WTC11 (cell line): ENCODE results near the gene P3H3. TPM values are rescaled to one million over a fixed set of nuclear protein-coding genes. Genes with fewer than 3 reads are reported as not detected.

Experiments
- ATAC-seq: fragments of 200-7000 bp; cut with Tn5 transposase; 2 replicates; pipeline ENCODE4 v1.10.0; 2021; ENCODE audit warnings: mild to moderate bottlenecking, moderate library complexity
- CTCF ChIA-PET: fragments of 300-600 bp; sonication (Branson Sonifier 250); formaldehyde crosslinking; loops from one replicate; lab custom pipeline; 2021; ENCODE audit warnings: antibody characterized with exemption; lab: Charles Lee
- POLR2A ChIA-PET: fragments of 350-600 bp; sonication (Branson Sonifier 250); formaldehyde crosslinking; loops from one replicate; lab custom pipeline; 2021; ENCODE audit warnings: antibody characterized with exemption; lab: Charles Lee
- DNase-seq: peaks from one replicate; pipeline ENCODE4 v3.0.0; 2021; ENCODE audit warnings: low spot score
- H3K27ac Mint-ChIP-seq: 2 replicates; pipeline ENCODE4 v1.8.0; 2021; ENCODE audit warnings: mixed read lengths
- H3K27me3 Mint-ChIP-seq: 2 replicates; pipeline ENCODE4 v1.8.0; 2021; ENCODE audit warnings: low read depth, mild to moderate bottlenecking, moderate library complexity, mixed read lengths
- H3K36me3 Mint-ChIP-seq: 2 replicates; pipeline ENCODE4 v1.8.0; 2021; ENCODE audit warnings: mixed read lengths
- H3K4me1 Mint-ChIP-seq: 2 replicates; pipeline ENCODE4 v1.8.0; 2022; ENCODE audit warnings: mixed read lengths
- H3K4me3 Mint-ChIP-seq: 2 replicates; pipeline ENCODE4 v1.8.0; 2021; ENCODE audit warnings: mild to moderate bottlenecking, moderate library complexity, mixed read lengths
- H3K9me3 Mint-ChIP-seq: 2 replicates; pipeline ENCODE4 v1.8.0; 2021; ENCODE audit warnings: mixed read lengths
- ATF1 ChIP-seq: sonication (generic); formaldehyde crosslinking; IDR thresholded peaks from 2 replicates; pipeline ENCODE4 v1.8.1; 2023; ENCODE audit warnings: mild to moderate bottlenecking, moderate library complexity, missing genetic modification reagents
- CBFB ChIP-seq: sonication (generic); formaldehyde crosslinking; IDR thresholded peaks from 2 replicates; pipeline ENCODE4 v1.8.1; 2022; ENCODE audit warnings: mild to moderate bottlenecking, low read depth, missing genetic modification reagents
- FOXJ3 ChIP-seq: sonication (generic); formaldehyde crosslinking; IDR thresholded peaks from 2 replicates; pipeline ENCODE4 v1.9.0; 2021; ENCODE audit warnings: missing genetic modification reagents, mild to moderate bottlenecking, borderline replicate concordance
- FOXK1 ChIP-seq: sonication (generic); formaldehyde crosslinking; IDR thresholded peaks from 2 replicates; pipeline ENCODE4 v1.8.0; 2022; ENCODE audit warnings: mild to moderate bottlenecking, moderate library complexity, missing genetic modification reagents
- GABPB1 ChIP-seq: sonication (generic); formaldehyde crosslinking; IDR thresholded peaks from 2 replicates; pipeline ENCODE4 v1.8.1; 2023; ENCODE audit warnings: mild to moderate bottlenecking, missing genetic modification reagents
- IRF2 ChIP-seq: sonication (generic); formaldehyde crosslinking; IDR thresholded peaks from 2 replicates; pipeline ENCODE4 v1.8.0; 2022; ENCODE audit warnings: low read depth, missing genetic modification reagents, borderline replicate concordance
- KAT7 ChIP-seq: sonication (generic); formaldehyde crosslinking; IDR thresholded peaks from 2 replicates; pipeline ENCODE4 v1.8.1; 2023; ENCODE audit warnings: missing genetic modification reagents, mild to moderate bottlenecking, borderline replicate concordance
- MXD4 ChIP-seq: fragments of 250-450 bp; sonication (Bioruptor Pico); IDR thresholded peaks from 2 replicates; pipeline ENCODE4 v1.8.0; 2021; ENCODE audit warnings: mild to moderate bottlenecking, moderate library complexity, borderline replicate concordance
- NFE2L1 ChIP-seq: sonication (generic); formaldehyde crosslinking; IDR thresholded peaks from 2 replicates; pipeline ENCODE4 v1.8.1; 2023; ENCODE audit warnings: missing genetic modification reagents
- NR1H2 ChIP-seq: sonication (generic); formaldehyde crosslinking; IDR thresholded peaks from 2 replicates; pipeline ENCODE4 v1.9.0; 2021; ENCODE audit warnings: mild to moderate bottlenecking, moderate library complexity, missing genetic modification reagents
- OVOL2 ChIP-seq: fragments of 250-450 bp; sonication (Bioruptor Pico); IDR thresholded peaks from 2 replicates; pipeline ENCODE4 v1.9.0; 2021; ENCODE audit warnings: mild to moderate bottlenecking, borderline replicate concordance
- SMAD3 ChIP-seq: sonication (generic); formaldehyde crosslinking; IDR thresholded peaks from 2 replicates; pipeline ENCODE4 v1.8.0; 2022; ENCODE audit warnings: missing genetic modification reagents, mild to moderate bottlenecking, borderline replicate concordance
- SP1 ChIP-seq: sonication (generic); formaldehyde crosslinking; conservative IDR thresholded peaks from 2 replicates; pipeline ENCODE4 v1.8.1; 2022; ENCODE audit warnings: missing genetic modification reagents
- TEAD4 ChIP-seq: sonication (generic); formaldehyde crosslinking; IDR thresholded peaks from 2 replicates; pipeline ENCODE4 v1.8.0; 2022; ENCODE audit warnings: mild to moderate bottlenecking, missing genetic modification reagents
- TP53 ChIP-seq: sonication (generic); formaldehyde crosslinking; IDR thresholded peaks from 2 replicates; pipeline ENCODE4 v1.8.1; 2023; ENCODE audit warnings: mild to moderate bottlenecking, missing genetic modification reagents
- ZNF121 ChIP-seq: sonication (generic); formaldehyde crosslinking; IDR thresholded peaks from 2 replicates; pipeline ENCODE4 v1.8.0; 2023; ENCODE audit warnings: missing genetic modification reagents
- ZNF219 ChIP-seq: sonication (generic); formaldehyde crosslinking; IDR thresholded peaks from 2 replicates; pipeline ENCODE4 v1.8.0; 2023; ENCODE audit warnings: missing genetic modification reagents, mild to moderate bottlenecking, borderline replicate concordance
- ZNF263 ChIP-seq: sonication (generic); formaldehyde crosslinking; IDR thresholded peaks from 2 replicates; pipeline ENCODE4 v1.8.1; 2022; ENCODE audit warnings: low read depth, mild to moderate bottlenecking, moderate library complexity, missing genetic modification reagents
- ZNF396 ChIP-seq: fragments of 250-450 bp; sonication (Bioruptor Pico); IDR thresholded peaks from 2 replicates; pipeline ENCODE4 v1.8.0; 2021; ENCODE audit warnings: mild to moderate bottlenecking, moderate library complexity, borderline replicate concordance
- total RNA-seq: library from RNA; stranded (reverse); gene quantifications from 3 replicates; pipeline ENCODE4 v1.2.3, GENCODE V29; 2021
- TF ChIP-seq, protein P1 (sequence below): sonication (generic); formaldehyde crosslinking; IDR thresholded peaks from 2 replicates; pipeline ENCODE4 v1.8.1; 2022; ENCODE audit warnings: mild to moderate bottlenecking, missing genetic modification reagents, moderate library complexity, borderline replicate concordance
- TF ChIP-seq, protein P2 (sequence below): sonication (generic); formaldehyde crosslinking; IDR thresholded peaks from 2 replicates; pipeline ENCODE4 v1.8.0; 2023; ENCODE audit warnings: mild to moderate bottlenecking, missing genetic modification reagents
- TF ChIP-seq, protein P3 (sequence below): fragments of 250-450 bp; sonication (Bioruptor Pico); IDR thresholded peaks from 2 replicates; pipeline ENCODE4 v2.1.2; 2022; ENCODE audit warnings: mild to moderate bottlenecking, moderate library complexity
- TF ChIP-seq, protein P4 (sequence below): fragments of 200-600 bp; IDR thresholded peaks from 2 replicates; pipeline ENCODE4 v1.8.0; 2022; ENCODE audit warnings: antibody characterized with exemption
- TF ChIP-seq, protein P5 (sequence below): sonication (generic); formaldehyde crosslinking; IDR thresholded peaks from 2 replicates; pipeline ENCODE4 v1.8.0; 2022; ENCODE audit warnings: mild to moderate bottlenecking, missing genetic modification reagents
- TF ChIP-seq, protein P6 (sequence below): sonication (generic); formaldehyde crosslinking; IDR thresholded peaks from 2 replicates; pipeline ENCODE4 v1.8.1; 2022; ENCODE audit warnings: mild to moderate bottlenecking, moderate library complexity, missing genetic modification reagents
- TF ChIP-seq, protein P7 (sequence below): sonication (generic); formaldehyde crosslinking; IDR thresholded peaks from 2 replicates; pipeline ENCODE4 v1.8.1; 2023; ENCODE audit warnings: mild to moderate bottlenecking, missing genetic modification reagents
- TF ChIP-seq, protein P8 (sequence below): sonication (generic); formaldehyde crosslinking; IDR thresholded peaks from 2 replicates; pipeline ENCODE4 v1.8.0; 2022; ENCODE audit warnings: mild to moderate bottlenecking, missing genetic modification reagents

The P3H3 gene
- total RNA-seq, 1 experiment from 2014 or later = 50.7 TPM

DNA sequence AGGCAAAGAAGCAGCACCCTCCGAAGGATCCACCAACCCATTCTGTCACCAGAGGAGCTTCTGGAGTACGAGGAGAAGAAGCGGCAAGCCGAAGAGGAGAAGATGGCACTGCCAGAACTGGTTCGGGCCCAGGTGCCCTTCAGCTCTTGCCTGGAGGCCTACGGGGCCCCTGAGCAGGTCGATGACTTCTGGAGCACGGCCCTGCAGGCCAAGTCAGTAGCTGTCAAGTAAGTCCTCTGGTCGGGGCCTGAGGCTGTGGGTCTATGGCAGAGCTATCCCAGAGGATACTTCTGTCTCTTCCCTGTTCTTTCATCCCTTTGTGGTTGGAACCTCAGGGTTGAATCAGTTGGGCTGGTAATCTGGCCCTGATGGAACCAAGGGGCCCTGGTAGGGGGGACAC, 33.2 kb downstream of the P3H3 start:
- ATAC-seq = no peak
- no peak for DNase-seq
- peaks cover 14% of the 10 kb centered on the region for H3K4me1 Mint-ChIP-seq
- H3K36me3 Mint-ChIP-seq = peaks cover 77% of the 10 kb centered on the region
- POLR2A ChIA-PET = no interaction called here
- CTCF ChIA-PET = interaction anchor here (0.7 to 0.8 kb wide), 3 partner anchors 8 to 26 kb away, joined by 3 to 4 read pairs (median 3); no protein-coding TSS in a partner anchor
- TF ChIP-seq FOXJ3 (no peak), ZNF219 (no peak), SP1 (no peak), NFE2L1 (CRISPR knock-in tag) (no peak), SMAD3 (CRISPR knock-in tag) (no peak), ZNF121 (no peak), GABPB1 (no peak), OVOL2 (no peak), FOXK1 (no peak), NR1H2 (CRISPR knock-in tag) (no peak), CBFB (CRISPR knock-in tag) (no peak), TEAD4 (CRISPR knock-in tag) (no peak), MXD4 (CRISPR knock-in tag) (no peak), IRF2 (no peak), ZNF263 (CRISPR knock-in tag) (no peak), KAT7 (no peak)
- TF ChIP-seq, protein P1, sequence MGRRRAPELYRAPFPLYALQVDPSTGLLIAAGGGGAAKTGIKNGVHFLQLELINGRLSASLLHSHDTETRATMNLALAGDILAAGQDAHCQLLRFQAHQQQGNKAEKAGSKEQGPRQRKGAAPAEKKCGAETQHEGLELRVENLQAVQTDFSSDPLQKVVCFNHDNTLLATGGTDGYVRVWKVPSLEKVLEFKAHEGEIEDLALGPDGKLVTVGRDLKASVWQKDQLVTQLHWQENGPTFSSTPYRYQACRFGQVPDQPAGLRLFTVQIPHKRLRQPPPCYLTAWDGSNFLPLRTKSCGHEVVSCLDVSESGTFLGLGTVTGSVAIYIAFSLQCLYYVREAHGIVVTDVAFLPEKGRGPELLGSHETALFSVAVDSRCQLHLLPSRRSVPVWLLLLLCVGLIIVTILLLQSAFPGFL (CRISPR knock-in tag) = no peak
- TF ChIP-seq, protein P2, sequence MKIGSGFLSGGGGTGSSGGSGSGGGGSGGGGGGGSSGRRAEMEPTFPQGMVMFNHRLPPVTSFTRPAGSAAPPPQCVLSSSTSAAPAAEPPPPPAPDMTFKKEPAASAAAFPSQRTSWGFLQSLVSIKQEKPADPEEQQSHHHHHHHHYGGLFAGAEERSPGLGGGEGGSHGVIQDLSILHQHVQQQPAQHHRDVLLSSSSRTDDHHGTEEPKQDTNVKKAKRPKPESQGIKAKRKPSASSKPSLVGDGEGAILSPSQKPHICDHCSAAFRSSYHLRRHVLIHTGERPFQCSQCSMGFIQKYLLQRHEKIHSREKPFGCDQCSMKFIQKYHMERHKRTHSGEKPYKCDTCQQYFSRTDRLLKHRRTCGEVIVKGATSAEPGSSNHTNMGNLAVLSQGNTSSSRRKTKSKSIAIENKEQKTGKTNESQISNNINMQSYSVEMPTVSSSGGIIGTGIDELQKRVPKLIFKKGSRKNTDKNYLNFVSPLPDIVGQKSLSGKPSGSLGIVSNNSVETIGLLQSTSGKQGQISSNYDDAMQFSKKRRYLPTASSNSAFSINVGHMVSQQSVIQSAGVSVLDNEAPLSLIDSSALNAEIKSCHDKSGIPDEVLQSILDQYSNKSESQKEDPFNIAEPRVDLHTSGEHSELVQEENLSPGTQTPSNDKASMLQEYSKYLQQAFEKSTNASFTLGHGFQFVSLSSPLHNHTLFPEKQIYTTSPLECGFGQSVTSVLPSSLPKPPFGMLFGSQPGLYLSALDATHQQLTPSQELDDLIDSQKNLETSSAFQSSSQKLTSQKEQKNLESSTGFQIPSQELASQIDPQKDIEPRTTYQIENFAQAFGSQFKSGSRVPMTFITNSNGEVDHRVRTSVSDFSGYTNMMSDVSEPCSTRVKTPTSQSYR (CRISPR knock-in tag) = no peak
- TF ChIP-seq, protein P3, sequence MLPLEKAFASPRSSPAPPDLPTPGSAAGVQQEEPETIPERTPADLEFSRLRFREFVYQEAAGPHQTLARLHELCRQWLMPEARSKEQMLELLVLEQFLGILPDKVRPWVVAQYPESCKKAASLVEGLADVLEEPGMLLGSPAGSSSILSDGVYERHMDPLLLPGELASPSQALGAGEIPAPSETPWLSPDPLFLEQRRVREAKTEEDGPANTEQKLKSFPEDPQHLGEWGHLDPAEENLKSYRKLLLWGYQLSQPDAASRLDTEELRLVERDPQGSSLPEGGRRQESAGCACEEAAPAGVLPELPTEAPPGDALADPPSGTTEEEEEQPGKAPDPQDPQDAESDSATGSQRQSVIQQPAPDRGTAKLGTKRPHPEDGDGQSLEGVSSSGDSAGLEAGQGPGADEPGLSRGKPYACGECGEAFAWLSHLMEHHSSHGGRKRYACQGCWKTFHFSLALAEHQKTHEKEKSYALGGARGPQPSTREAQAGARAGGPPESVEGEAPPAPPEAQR (CRISPR knock-in tag) = no peak
- TF ChIP-seq, protein P4, sequence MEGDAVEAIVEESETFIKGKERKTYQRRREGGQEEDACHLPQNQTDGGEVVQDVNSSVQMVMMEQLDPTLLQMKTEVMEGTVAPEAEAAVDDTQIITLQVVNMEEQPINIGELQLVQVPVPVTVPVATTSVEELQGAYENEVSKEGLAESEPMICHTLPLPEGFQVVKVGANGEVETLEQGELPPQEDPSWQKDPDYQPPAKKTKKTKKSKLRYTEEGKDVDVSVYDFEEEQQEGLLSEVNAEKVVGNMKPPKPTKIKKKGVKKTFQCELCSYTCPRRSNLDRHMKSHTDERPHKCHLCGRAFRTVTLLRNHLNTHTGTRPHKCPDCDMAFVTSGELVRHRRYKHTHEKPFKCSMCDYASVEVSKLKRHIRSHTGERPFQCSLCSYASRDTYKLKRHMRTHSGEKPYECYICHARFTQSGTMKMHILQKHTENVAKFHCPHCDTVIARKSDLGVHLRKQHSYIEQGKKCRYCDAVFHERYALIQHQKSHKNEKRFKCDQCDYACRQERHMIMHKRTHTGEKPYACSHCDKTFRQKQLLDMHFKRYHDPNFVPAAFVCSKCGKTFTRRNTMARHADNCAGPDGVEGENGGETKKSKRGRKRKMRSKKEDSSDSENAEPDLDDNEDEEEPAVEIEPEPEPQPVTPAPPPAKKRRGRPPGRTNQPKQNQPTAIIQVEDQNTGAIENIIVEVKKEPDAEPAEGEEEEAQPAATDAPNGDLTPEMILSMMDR = no peak
- TF ChIP-seq, all 79 proteins: peak for 0
- Mint-ChIP-seq H3K27ac (no peak overlapping the region), H3K27me3 (no peaks in the 10 kb centered on the region), H3K9me3 (no peaks in the 10 kb centered on the region), H3K4me3 (no peak overlapping the region)

DNA sequence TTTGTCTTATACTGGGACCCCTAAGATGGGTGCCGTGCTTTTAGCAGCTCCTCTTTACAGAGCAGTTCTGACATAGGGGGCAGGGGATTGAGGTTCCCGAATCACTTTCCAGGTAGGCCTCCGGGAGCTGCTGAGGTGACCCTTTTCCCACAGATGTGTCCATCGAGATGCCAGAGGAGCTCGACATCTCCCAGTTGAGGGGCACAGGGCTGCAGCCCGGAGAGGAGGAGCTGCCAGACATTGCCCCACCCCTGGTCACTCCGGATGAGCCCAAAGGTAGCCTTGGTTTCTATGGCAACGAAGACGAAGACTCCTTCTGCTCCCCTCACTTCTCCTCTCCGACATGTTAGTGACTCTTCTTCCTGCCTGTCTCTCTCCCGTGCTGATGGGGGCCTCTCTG, 34.8 kb downstream of the P3H3 start:
- H3K4me3 Mint-ChIP-seq = no peak overlapping the region
- H3K27ac Mint-ChIP-seq = peak overlapping the region; percentile 55; the same call in 1 of the 2 replicates
- DNase-seq = no peak
- ChIA-PET CTCF (no interaction called here), POLR2A (interaction anchor here (1.2 kb wide), 2 partner anchors 9 to 11 kb away, joined by 3 read pairs; partner anchors contain the start of gene USP5)
- peaks cover 20% of the 10 kb centered on the region for H3K4me1 Mint-ChIP-seq
- no peaks in the 10 kb centered on the region for H3K9me3 Mint-ChIP-seq
- no peaks in the 10 kb centered on the region for H3K27me3 Mint-ChIP-seq
- H3K36me3 Mint-ChIP-seq = peaks cover 63% of the 10 kb centered on the region
- no peak for ATAC-seq
- TF ChIP-seq ATF1 (CRISPR knock-in tag) (no peak), ZNF396 (CRISPR knock-in tag) (no peak), TP53 (CRISPR knock-in tag) (no peak)
- TF ChIP-seq, protein P5, sequence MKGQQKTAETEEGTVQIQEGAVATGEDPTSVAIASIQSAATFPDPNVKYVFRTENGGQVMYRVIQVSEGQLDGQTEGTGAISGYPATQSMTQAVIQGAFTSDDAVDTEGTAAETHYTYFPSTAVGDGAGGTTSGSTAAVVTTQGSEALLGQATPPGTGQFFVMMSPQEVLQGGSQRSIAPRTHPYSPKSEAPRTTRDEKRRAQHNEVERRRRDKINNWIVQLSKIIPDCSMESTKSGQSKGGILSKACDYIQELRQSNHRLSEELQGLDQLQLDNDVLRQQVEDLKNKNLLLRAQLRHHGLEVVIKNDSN (CRISPR knock-in tag) = no peak
- TF ChIP-seq, protein P6, sequence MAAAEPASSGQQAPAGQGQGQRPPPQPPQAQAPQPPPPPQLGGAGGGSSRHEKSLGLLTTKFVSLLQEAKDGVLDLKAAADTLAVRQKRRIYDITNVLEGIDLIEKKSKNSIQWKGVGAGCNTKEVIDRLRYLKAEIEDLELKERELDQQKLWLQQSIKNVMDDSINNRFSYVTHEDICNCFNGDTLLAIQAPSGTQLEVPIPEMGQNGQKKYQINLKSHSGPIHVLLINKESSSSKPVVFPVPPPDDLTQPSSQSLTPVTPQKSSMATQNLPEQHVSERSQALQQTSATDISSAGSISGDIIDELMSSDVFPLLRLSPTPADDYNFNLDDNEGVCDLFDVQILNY (CRISPR knock-in tag) = no peak
- TF ChIP-seq, protein P7, sequence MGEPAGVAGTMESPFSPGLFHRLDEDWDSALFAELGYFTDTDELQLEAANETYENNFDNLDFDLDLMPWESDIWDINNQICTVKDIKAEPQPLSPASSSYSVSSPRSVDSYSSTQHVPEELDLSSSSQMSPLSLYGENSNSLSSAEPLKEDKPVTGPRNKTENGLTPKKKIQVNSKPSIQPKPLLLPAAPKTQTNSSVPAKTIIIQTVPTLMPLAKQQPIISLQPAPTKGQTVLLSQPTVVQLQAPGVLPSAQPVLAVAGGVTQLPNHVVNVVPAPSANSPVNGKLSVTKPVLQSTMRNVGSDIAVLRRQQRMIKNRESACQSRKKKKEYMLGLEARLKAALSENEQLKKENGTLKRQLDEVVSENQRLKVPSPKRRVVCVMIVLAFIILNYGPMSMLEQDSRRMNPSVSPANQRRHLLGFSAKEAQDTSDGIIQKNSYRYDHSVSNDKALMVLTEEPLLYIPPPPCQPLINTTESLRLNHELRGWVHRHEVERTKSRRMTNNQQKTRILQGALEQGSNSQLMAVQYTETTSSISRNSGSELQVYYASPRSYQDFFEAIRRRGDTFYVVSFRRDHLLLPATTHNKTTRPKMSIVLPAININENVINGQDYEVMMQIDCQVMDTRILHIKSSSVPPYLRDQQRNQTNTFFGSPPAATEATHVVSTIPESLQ (CRISPR knock-in tag) = no peak
- TF ChIP-seq, protein P8, sequence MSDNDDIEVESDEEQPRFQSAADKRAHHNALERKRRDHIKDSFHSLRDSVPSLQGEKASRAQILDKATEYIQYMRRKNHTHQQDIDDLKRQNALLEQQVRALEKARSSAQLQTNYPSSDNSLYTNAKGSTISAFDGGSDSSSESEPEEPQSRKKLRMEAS (CRISPR knock-in tag) = no peak
